ENCODE results near the gene JAKMIP3.
A peak's percentile ranks its signal among the peaks of the same experiment; 100 is the strongest.

JAKMIP3 gene

GRCh38 chr10:132028706-132029105 is 37.0 kb upstream of the JAKMIP3 start:
- H3K27me3 ChIP-seq: peaks cover 0 to 70% of the 10 kb centered on the region in 2 donors
- H3K9me3 ChIP-seq: no peaks in the 10 kb centered on the region
- peaks cover 0 to 2% (median 0%) of the 10 kb centered on the region in 4 donors for H3K4me1 ChIP-seq
- DNase-seq: no peak
- intact Hi-C loops (cut with DNase I; ENCODE audit: low total_unique reads): no loop called here
- no peak overlapping the region for H3K27ac ChIP-seq
- no peak for TF ChIP-seq CTCF (IDR thresholded peaks at IDR 0.05)
- H3K4me3 ChIP-seq: no peak overlapping the region
- H3K36me3 ChIP-seq: no peaks in the 10 kb centered on the region

- no peak for TF ChIP-seq CTCF (IDR thresholded peaks at IDR 0.05)
- Histone ChIP-seq H3K4me1 (peaks cover 0 to 4% (median 2%) of the 10 kb centered on the region in 4 donors), H3K4me3 (no peak overlapping the region), H3K27ac (no peak overlapping the region), H3K27me3 (peaks cover 0 to 74% of the 10 kb centered on the region in 2 donors), H3K36me3 (no peaks in the 10 kb centered on the region), H3K9me3 (no peaks in the 10 kb centered on the region)
- DNase-seq: no peak
- intact Hi-C loops (cut with DNase I; ENCODE audit: low total_unique reads): no loop called here
Observed at GRCh38 chr10:132030898-132031463, 34.8 kb upstream of the JAKMIP3 start.

GRCh38 chr10:132033632-132034031 is 32.1 kb upstream of the JAKMIP3 start:
- Histone ChIP-seq H3K27ac (no peak overlapping the region), H3K9me3 (no peaks in the 10 kb centered on the region), H3K27me3 (peaks cover 0 to 74% of the 10 kb centered on the region in 2 donors), H3K4me1 (peaks cover 0 to 18% (median 14%) of the 10 kb centered on the region in 4 donors), H3K4me3 (no peak overlapping the region), H3K36me3 (no peaks in the 10 kb centered on the region)
- TF ChIP-seq CTCF (IDR thresholded peaks at IDR 0.05): no peak
- intact Hi-C loops (cut with DNase I; ENCODE audit: low total_unique reads): no loop called here
- DNase-seq: no peak

- no peak overlapping the region for H3K4me3 ChIP-seq
- peaks cover 0 to 18% (median 14%) of the 10 kb centered on the region in 4 donors for H3K4me1 ChIP-seq
- DNase-seq: no peak
- H3K9me3 ChIP-seq: no peaks in the 10 kb centered on the region
- peaks cover 0 to 62% of the 10 kb centered on the region in 2 donors for H3K27me3 ChIP-seq
- intact Hi-C loops (cut with DNase I; ENCODE audit: low total_unique reads): no loop called here
- TF ChIP-seq CTCF (IDR thresholded peaks at IDR 0.05): no peak
- no peaks in the 10 kb centered on the region for H3K36me3 ChIP-seq
- H3K27ac ChIP-seq: no peak overlapping the region
Observed at GRCh38 chr10:132035476-132035875, 30.3 kb upstream of the JAKMIP3 start.

- H3K4me3 ChIP-seq: peak overlapping the region; percentile 22 to 50
- peaks cover 0 to 18% (median 14%) of the 10 kb centered on the region in 4 donors for H3K4me1 ChIP-seq
- intact Hi-C loops (cut with DNase I; ENCODE audit: low total_unique reads): no loop called here
- peaks cover 0 to 65% of the 10 kb centered on the region in 2 donors for H3K27me3 ChIP-seq
- H3K36me3 ChIP-seq: no peaks in the 10 kb centered on the region
- H3K9me3 ChIP-seq: no peaks in the 10 kb centered on the region
- no peak for TF ChIP-seq CTCF (IDR thresholded peaks at IDR 0.05)
- no peak overlapping the region for H3K27ac ChIP-seq
- DNase-seq: no peak
Observed at GRCh38 chr10:132036153-132036886, 29.4 kb upstream of the JAKMIP3 start.
